COLO668 (cell line): Measurements from ENCODE around the gene OR10G8.

Experiments used
- DNase-seq: peaks from one replicate; lab custom pipeline; 2025; ENCODE audit not compliant: unreplicated experiment; lab: John Stamatoyannopoulos, UW

The OR10G8 gene

GRCh38 chr11:124077266-124077665 lies 50.7 kb downstream of the OR10G8 start:
- DNase-seq: no peak

- DNase-seq: no peak
Observed at GRCh38 chr11:124078591-124078990, 52.0 kb downstream of the OR10G8 start.

- no peak for DNase-seq
Observed at GRCh38 chr11:124079631-124080326, 53.2 kb downstream of the OR10G8 start.
